HCT116 (cell line): ENCODE data around the gene ST6GALNAC4.

Experiments
- CTCF ChIP-seq, 3 experiments: fragments of 200-600 bp in 1 of 3; sonication (generic) in 1 of 3; IDR thresholded peaks in 2 of 3; conservative IDR thresholded peaks in 1 of 3; 2 replicates each; pipeline ENCODE4 v1.5.1; 2012 to 2017; ENCODE audit warnings: low read depth in 2 of 3, low read length in 2 of 3, antibody characterized with exemption in 1 of 3, borderline replicate concordance in 1 of 3, control low read depth in 1 of 3, mild to moderate bottlenecking in 1 of 3, mixed read lengths in 1 of 3, mixed run types in 1 of 3, moderate library complexity in 1 of 3; ENCODE audit not compliant: insufficient read depth in 1 of 3
- EGR1 ChIP-seq: IDR thresholded peaks from 2 replicates; pipeline ENCODE4 v1.6.1; 2012; ENCODE audit warnings: low read depth
- ELF1 ChIP-seq: IDR thresholded peaks from 2 replicates; pipeline ENCODE4 v1.6.1; 2012; ENCODE audit warnings: low read depth, borderline replicate concordance
- EZH2 ChIP-seq: fragments of 200-600 bp; sonication (generic); IDR thresholded peaks from 2 replicates; pipeline ENCODE4 v1.6.1; 2017; ENCODE audit warnings: antibody characterized with exemption, mixed run types
- FOSL1 ChIP-seq: IDR thresholded peaks from 2 replicates; pipeline ENCODE4 v1.6.1; 2012; ENCODE audit warnings: low read depth
- POLR2A ChIP-seq: IDR thresholded peaks from 2 replicates; pipeline ENCODE4 v1.7.0; 2011; ENCODE audit warnings: borderline replicate concordance; ENCODE audit not compliant: insufficient read depth, insufficient read length; ENCODE audit errors: extremely low read depth
- POLR2AphosphoS5 ChIP-seq: IDR thresholded peaks from 2 replicates; pipeline ENCODE4 v1.6.1; 2011; ENCODE audit warnings: mild to moderate bottlenecking, low read depth, low read length, moderate library complexity
- REST ChIP-seq: IDR thresholded peaks from 2 replicates; pipeline ENCODE4 v1.6.1; 2012; ENCODE audit warnings: low read depth
- SIN3A ChIP-seq: IDR thresholded peaks from 2 replicates; pipeline ENCODE4 v1.6.1; 2012; ENCODE audit warnings: low read depth
- ZNF274 ChIP-seq: fragments of 200-500 bp; sonication (Bioruptor generic); IDR thresholded peaks from 2 replicates; pipeline ENCODE4 v1.6.1; 2014; ENCODE audit warnings: mild to moderate bottlenecking, low read depth, low read length, inconsistent platforms

GRCh38 chr9:127872369-127873222, 44.2 kb downstream of the ST6GALNAC4 start:
- TF ChIP-seq ELF1 (no peak), POLR2A (no peak), CTCF (IDR thresholded peaks at IDR 0.05 in 2 of 3, conservative IDR thresholded peaks at IDR 0.05 in 1 of 3; ENCODE audit: borderline replicate concordance in 1 of 3, insufficient read depth in 1 of 3, low read depth in 2 of 3, low read length in 2 of 3) (no peak), EZH2 (no peak), SIN3A (no peak), REST (no peak), POLR2AphosphoS5 (no peak), FOSL1 (no peak), ZNF274 (no peak), EGR1 (no peak)
